GM12878 (cell line): ENCODE results near the gene XPNPEP2. TPM values are rescaled to one million over a fixed set of nuclear protein-coding genes. Genes with fewer than 3 reads are reported as not detected.

Source experiments
- ASH2L ChIP-seq: fragments of 300-600, 200-600 bp; sonication (generic); IDR thresholded peaks from 2 replicates; pipeline ENCODE4 v1.6.1; 2017; ENCODE audit warnings: low read depth, mild to moderate bottlenecking, borderline replicate concordance
- CBFB ChIP-seq: IDR thresholded peaks from 2 replicates; pipeline ENCODE4 v1.6.1; 2016; ENCODE audit warnings: antibody characterized with exemption, low read depth
- CREM ChIP-seq: IDR thresholded peaks from 2 replicates; pipeline ENCODE4 v1.6.1; 2014; ENCODE audit warnings: antibody characterized with exemption, low read depth
- EED ChIP-seq: sonication (generic); IDR thresholded peaks from 2 replicates; pipeline ENCODE4 v1.6.1; 2016; ENCODE audit warnings: antibody characterized with exemption, low read depth
- ESRRA ChIP-seq: IDR thresholded peaks from 2 replicates; pipeline ENCODE4 v1.6.1; 2012; ENCODE audit warnings: mild to moderate bottlenecking, low read length, improper control_type of control experiment
- ETV6 ChIP-seq, 2 experiments: fragments of 450-650 bp in 1 of 2; IDR thresholded peaks in 1 of 2; conservative IDR thresholded peaks in 1 of 2; 2 replicates each; pipeline ENCODE4 v1.6.1; 2014; ENCODE audit warnings: antibody characterized with exemption in 1 of 2, borderline replicate concordance in 1 of 2, low read depth in 1 of 2, mild to moderate bottlenecking in 1 of 2, moderate library complexity in 1 of 2
- FOXM1 ChIP-seq: IDR thresholded peaks from 2 replicates; pipeline ENCODE4 v1.6.1; 2012; ENCODE audit warnings: low read depth, mild to moderate bottlenecking, inconsistent platforms, low read length, moderate library complexity
- GABPA ChIP-seq: IDR thresholded peaks from 2 replicates; pipeline ENCODE4 v1.6.1; 2014; ENCODE audit warnings: antibody characterized with exemption, low read depth, mild to moderate bottlenecking, inconsistent platforms
- GATAD2B ChIP-seq: fragments of 450-650 bp; conservative IDR thresholded peaks from 2 replicates; pipeline ENCODE4 v1.6.1; 2017; ENCODE audit warnings: low read depth, mild to moderate bottlenecking, moderate library complexity
- IKZF2 ChIP-seq, 2 experiments: fragments of 450-650 bp; IDR thresholded peaks; 2 replicates each; pipeline ENCODE4 v1.6.1; 2017; ENCODE audit warnings: mild to moderate bottlenecking in 2 of 2, moderate library complexity in 2 of 2
- KLF5 ChIP-seq: fragments of 450-650 bp; IDR thresholded peaks from 2 replicates; pipeline ENCODE4 v1.6.1; 2014; ENCODE audit warnings: mild to moderate bottlenecking; ENCODE audit not compliant: partially characterized antibody
- MEF2B ChIP-seq: fragments of 450-650 bp; IDR thresholded peaks from 2 replicates; pipeline ENCODE4 v1.6.1; 2018; ENCODE audit warnings: mild to moderate bottlenecking, moderate library complexity; ENCODE audit not compliant: partially characterized antibody, poor library complexity, severe bottlenecking
- MTA3 ChIP-seq: IDR thresholded peaks from 2 replicates; pipeline ENCODE4 v1.6.1; 2012; ENCODE audit warnings: low read length, inconsistent platforms, borderline replicate concordance
- NFYA ChIP-seq: IDR thresholded peaks from 2 replicates; pipeline ENCODE4 v1.6.1; 2011; ENCODE audit warnings: low read depth, mild to moderate bottlenecking, low read length, improper control_type of control experiment, borderline replicate concordance
- POLR2A ChIP-seq: IDR thresholded peaks from 2 replicates; pipeline ENCODE4 v1.6.1; 2011; ENCODE audit warnings: low read depth, mild to moderate bottlenecking, low read length
- POLR2AphosphoS2 ChIP-seq: IDR thresholded peaks from 2 replicates; pipeline ENCODE4 v1.6.1; 2011; ENCODE audit warnings: low read depth, mild to moderate bottlenecking, low read length, improper control_type of control experiment, moderate library complexity
- RELA ChIP-seq: fragments of 450-650 bp; IDR thresholded peaks from 2 replicates; pipeline ENCODE4 v1.8.0; 2014; ENCODE audit warnings: borderline replicate concordance; ENCODE audit not compliant: partially characterized antibody
- SREBF1 ChIP-seq: IDR thresholded peaks from 2 replicates; pipeline ENCODE4 v1.6.1; 2012; ENCODE audit warnings: mild to moderate bottlenecking, low read length
- TAF1 ChIP-seq: IDR thresholded peaks from 2 replicates; pipeline ENCODE4 v1.6.1; 2011; ENCODE audit warnings: mild to moderate bottlenecking, low read depth, low read length, borderline replicate concordance
- TCF7 ChIP-seq: IDR thresholded peaks from 2 replicates; pipeline ENCODE4 v1.6.1; 2014; ENCODE audit warnings: antibody characterized with exemption, borderline replicate concordance
- YY1 ChIP-seq: IDR thresholded peaks from 2 replicates; pipeline ENCODE4 v1.6.1; 2011; ENCODE audit warnings: low read depth, mild to moderate bottlenecking, low read length
- ZNF274 ChIP-seq: IDR thresholded peaks from one replicate; pipeline ENCODE4 v1.8.0; 2011; ENCODE audit not compliant: insufficient read length, insufficient read depth
- ZNF384 ChIP-seq: IDR thresholded peaks from 2 replicates; pipeline ENCODE4 v1.6.1; 2012; ENCODE audit warnings: low read depth, mild to moderate bottlenecking, low read length, improper control_type of control experiment, borderline replicate concordance
- polyA plus RNA-seq, 11 experiments: library from polyadenylated mRNA; depleted of rRNA in 4 of 11; unstranded in 6 of 11; stranded (reverse) in 5 of 11; fragments of >200 nt; fragmentation: Nextera tagmentation in 4 of 11; fragmentation: Illumina TruSeq in 1 of 11; extraction: Ambion mirVana in 4 of 11; extraction: Trizol in 1 of 11; gene quantifications; 1 replicate in 1 of 11; 2 replicates in 10 of 11; pipeline versions ENCODE4 v1.2.1 to v1.2.3, GENCODE V29; 2011 to 2016; ENCODE audit warnings: inconsistent platforms in 2 of 11, missing spikeins in 2 of 11, low read depth in 1 of 11
- total RNA-seq, 4 experiments: library from RNA; depleted of rRNA in 3 of 4; stranded (reverse); fragments of >200 nt in 3 of 4; fragmentation: Illumina TruSeq in 1 of 4; extraction: Trizol in 1 of 4; gene quantifications; 2 replicates each; pipeline versions ENCODE4 v1.2.1 to v1.2.3, GENCODE V29; 2013 to 2021
- TF ChIP-seq, protein P1 (sequence below): IDR thresholded peaks from 2 replicates; pipeline ENCODE4 v1.6.1; 2012; ENCODE audit warnings: low read depth, low read length, improper control_type of control experiment
- TF ChIP-seq, protein P2 (sequence below): fragments of 450-650 bp; IDR thresholded peaks from 2 replicates; pipeline ENCODE4 v1.6.1; 2018; ENCODE audit warnings: mild to moderate bottlenecking, low read depth, moderate library complexity; ENCODE audit not compliant: partially characterized antibody
- TF ChIP-seq, protein P3 (sequence below): fragments of 150-350 bp; IDR thresholded peaks from 2 replicates; pipeline ENCODE4 v1.6.1; 2014; ENCODE audit warnings: mild to moderate bottlenecking, low read depth, low read length
- TF ChIP-seq, protein P4 (sequence below): IDR thresholded peaks from 2 replicates; pipeline ENCODE4 v1.6.1; 2012; ENCODE audit warnings: low read depth, low read length, improper control_type of control experiment

The XPNPEP2 gene
- total and polyA plus RNA-seq, 10 of the 15 experiments (the other 5 are each of a cell fraction or from before 2014, with no cell fraction given) = 0.04 to 0.37 (median 0.15) TPM

DNA sequence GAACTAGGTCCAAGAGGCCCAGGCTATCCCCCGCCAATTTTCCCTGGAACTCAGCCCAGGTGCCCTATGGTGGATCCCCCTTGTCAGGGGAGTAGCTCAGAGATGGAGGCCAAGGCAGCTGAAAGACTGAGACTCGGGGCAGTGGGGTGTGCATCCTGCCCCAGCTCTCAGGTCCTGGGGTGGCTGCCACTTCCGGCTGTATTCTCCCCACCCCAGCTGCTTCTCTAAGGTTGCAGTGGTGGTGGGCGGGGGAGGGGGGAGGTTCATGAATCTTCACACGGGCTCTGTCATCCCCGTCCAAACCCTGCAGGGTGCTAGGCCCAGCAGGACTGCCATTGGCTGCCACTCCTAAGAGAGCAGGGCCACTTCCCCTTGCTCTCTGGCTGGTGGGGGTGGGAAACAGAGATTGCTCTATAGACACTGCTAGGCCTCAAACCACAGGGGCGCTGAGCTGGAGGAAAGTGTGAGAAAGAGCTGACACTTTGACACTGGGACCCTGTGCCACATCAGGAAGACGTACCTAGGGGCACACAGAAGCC is 42.4 kb downstream of the XPNPEP2 start (continued):
- TF ChIP-seq IKZF2 (IDR thresholded peaks at IDR 0.05) (peak; percentile 69), RELA (no peak), EED (peak; percentile 60; the same call in 1 of the 2 replicates), MEF2B (peak; percentile 89), GATAD2B (0 out of 2 replicates have a peak, but pooled peaks have one; percentile 81), MTA3 (no peak), POLR2A (peak; percentile 77), ASH2L (no peak), KLF5 (no peak), POLR2AphosphoS2 (no peak), CREM (no peak; the same call in 1 of the 2 replicates), ESRRA (no peak), GABPA (no peak), SREBF1 (no peak), TAF1 (peak; percentile 48; the same call in 1 of the 2 replicates), ZNF274 (no peak), YY1 (no peak), CBFB (peak; percentile 74), NFYA (no peak), FOXM1 (no peak), TCF7 (no peak), ETV6 (conservative IDR thresholded peaks at IDR 0.05 in 1 of 2, IDR thresholded peaks at IDR 0.05 in 1 of 2; ENCODE audit: borderline replicate concordance in 1 of 2, low read depth in 1 of 2) (peak in 1 of 2 experiments; percentile 70; a peak in 1 of 4 replicates), ZNF384 (no peak)
- TF ChIP-seq, protein P1, sequence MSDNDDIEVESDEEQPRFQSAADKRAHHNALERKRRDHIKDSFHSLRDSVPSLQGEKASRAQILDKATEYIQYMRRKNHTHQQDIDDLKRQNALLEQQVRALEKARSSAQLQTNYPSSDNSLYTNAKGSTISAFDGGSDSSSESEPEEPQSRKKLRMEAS = peak; percentile 30; the same call in 1 of the 2 replicates
- TF ChIP-seq, protein P2, sequence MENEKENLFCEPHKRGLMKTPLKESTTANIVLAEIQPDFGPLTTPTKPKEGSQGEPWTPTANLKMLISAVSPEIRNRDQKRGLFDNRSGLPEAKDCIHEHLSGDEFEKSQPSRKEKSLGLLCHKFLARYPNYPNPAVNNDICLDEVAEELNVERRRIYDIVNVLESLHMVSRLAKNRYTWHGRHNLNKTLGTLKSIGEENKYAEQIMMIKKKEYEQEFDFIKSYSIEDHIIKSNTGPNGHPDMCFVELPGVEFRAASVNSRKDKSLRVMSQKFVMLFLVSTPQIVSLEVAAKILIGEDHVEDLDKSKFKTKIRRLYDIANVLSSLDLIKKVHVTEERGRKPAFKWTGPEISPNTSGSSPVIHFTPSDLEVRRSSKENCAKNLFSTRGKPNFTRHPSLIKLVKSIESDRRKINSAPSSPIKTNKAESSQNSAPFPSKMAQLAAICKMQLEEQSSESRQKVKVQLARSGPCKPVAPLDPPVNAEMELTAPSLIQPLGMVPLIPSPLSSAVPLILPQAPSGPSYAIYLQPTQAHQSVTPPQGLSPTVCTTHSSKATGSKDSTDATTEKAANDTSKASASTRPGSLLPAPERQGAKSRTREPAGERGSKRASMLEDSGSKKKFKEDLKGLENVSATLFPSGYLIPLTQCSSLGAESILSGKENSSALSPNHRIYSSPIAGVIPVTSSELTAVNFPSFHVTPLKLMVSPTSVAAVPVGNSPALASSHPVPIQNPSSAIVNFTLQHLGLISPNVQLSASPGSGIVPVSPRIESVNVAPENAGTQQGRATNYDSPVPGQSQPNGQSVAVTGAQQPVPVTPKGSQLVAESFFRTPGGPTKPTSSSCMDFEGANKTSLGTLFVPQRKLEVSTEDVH = no peak
- TF ChIP-seq, protein P3, sequence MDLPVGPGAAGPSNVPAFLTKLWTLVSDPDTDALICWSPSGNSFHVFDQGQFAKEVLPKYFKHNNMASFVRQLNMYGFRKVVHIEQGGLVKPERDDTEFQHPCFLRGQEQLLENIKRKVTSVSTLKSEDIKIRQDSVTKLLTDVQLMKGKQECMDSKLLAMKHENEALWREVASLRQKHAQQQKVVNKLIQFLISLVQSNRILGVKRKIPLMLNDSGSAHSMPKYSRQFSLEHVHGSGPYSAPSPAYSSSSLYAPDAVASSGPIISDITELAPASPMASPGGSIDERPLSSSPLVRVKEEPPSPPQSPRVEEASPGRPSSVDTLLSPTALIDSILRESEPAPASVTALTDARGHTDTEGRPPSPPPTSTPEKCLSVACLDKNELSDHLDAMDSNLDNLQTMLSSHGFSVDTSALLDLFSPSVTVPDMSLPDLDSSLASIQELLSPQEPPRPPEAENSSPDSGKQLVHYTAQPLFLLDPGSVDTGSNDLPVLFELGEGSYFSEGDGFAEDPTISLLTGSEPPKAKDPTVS = no peak
- TF ChIP-seq, protein P4, sequence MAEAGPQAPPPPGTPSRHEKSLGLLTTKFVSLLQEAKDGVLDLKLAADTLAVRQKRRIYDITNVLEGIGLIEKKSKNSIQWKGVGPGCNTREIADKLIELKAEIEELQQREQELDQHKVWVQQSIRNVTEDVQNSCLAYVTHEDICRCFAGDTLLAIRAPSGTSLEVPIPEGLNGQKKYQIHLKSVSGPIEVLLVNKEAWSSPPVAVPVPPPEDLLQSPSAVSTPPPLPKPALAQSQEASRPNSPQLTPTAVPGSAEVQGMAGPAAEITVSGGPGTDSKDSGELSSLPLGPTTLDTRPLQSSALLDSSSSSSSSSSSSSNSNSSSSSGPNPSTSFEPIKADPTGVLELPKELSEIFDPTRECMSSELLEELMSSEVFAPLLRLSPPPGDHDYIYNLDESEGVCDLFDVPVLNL = no peak
